GM21390 (cell line): ENCODE measurements around the gene ZBTB44.
"Not testable (repeated sequence)": the region's sequence is repeated elsewhere in the genome, so short reads cannot be mapped to it uniquely, and the experiment has no call there.

Source experiments
- ATAC-seq: cut with Tn5 transposase; IDR thresholded peaks from one replicate; pipeline ENCODE4 v1.9.1; 2021; ENCODE audit not compliant: unreplicated experiment

The ZBTB44 gene

DNA sequence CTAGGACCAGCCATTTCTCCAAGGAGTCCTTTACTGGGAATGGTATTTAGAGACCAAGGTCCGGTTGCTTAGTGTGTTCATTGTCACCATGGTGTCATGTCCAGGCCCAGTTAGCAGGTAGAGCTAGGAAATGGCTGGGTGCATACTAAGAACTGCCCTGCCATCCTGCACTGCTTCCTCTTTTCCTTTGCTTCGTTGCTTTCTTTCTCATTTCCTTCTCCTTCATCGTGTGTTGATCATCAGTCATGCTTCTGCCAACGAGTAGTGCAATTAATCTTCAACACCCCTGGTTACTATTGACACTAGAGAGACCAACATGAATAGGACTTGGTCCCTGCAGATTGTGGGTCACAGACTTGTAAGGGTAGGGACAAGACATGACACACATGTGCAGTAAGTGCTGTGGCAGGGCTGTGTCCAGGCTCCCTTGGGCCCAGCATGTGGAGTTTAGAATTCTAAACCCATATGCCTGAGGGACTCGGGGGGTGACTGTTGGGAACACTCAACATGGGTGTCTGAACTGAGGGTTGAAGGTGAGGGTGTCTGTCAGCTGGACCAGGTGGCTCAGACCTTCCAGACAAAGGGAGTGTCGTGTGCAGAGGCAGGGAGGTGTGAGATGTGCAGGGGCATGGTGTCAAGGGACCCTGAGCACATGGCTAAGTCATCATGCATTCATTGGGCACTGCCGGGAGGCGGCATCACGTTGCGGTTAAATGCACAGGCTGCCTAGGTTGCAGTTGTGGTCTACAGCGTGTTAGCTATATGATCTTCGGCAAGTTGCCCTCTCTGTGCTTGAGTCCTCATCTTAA, 112.5 kb downstream of the ZBTB44 start:
- ATAC-seq = no peak

DNA sequence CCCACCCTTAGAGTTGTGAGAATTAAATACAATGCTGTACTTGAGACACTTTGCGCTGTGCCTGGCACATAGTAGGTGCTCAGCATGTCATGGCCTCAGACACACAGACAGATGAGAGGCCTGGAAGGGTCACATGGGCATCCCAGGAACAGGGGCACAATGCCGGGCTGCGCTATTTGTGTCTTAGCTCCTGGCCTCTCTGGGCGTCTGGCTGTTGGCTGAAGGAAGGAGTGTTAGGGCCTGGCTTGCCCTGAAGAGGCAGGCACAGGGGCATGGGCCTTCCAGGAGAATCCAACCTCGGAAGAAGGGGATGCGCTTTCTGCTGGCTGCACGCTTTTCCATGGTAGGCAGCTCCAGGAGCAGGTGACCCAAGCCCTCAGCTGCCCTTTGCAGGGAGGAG, 113.7 kb downstream of the ZBTB44 start:
- ATAC-seq = no peak

DNA sequence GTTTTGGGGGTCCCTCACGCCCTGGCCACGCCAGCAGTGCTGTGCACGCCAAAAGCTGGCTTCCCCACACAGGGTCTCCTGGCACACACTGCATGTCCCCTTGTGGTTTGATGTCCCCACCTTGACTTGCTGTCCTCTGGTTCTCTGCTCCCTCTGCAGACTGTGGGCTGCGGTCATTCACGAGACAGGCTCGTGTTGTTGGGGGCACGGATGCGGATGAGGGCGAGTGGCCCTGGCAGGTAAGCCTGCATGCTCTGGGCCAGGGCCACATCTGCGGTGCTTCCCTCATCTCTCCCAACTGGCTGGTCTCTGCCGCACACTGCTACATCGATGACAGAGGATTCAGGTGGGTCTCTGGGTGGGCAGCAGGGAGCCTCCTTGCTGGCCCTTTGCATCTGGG, 114.9 kb downstream of the ZBTB44 start:
- ATAC-seq = no peak

- no peak for ATAC-seq
Measured at GRCh38 chr11:130198964-130199363, 115.8 kb downstream of the ZBTB44 start.

GRCh38 chr11:130198292-130198691, 116.4 kb downstream of the ZBTB44 start:
- ATAC-seq = no peak

GRCh38 chr11:130197386-130198035, 117.2 kb downstream of the ZBTB44 start:
- ATAC-seq = no peak

GRCh38 chr11:130194241-130195023, 120.3 kb downstream of the ZBTB44 start:
- ATAC-seq = no peak

DNA sequence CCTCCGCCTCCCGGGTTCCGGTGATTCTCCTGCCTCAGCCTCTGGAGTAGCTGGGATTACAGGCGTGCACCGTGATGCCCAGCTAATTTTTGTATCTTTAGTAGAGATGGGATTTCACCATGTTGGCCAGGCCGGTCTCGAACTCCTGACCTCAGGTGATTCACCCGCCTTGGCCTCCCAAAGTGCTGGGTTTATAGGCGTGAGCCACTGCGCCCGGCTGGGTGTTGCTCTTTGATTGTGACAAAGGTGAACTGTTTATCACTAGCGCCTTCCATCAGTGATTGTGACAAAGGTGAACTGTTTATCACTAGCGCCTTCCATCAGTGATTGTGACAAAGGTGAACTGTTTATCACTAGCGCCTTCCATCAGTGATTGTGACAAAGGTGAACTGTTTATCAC, 121.2 kb downstream of the ZBTB44 start:
- ATAC-seq = not testable (repeated sequence)

DNA sequence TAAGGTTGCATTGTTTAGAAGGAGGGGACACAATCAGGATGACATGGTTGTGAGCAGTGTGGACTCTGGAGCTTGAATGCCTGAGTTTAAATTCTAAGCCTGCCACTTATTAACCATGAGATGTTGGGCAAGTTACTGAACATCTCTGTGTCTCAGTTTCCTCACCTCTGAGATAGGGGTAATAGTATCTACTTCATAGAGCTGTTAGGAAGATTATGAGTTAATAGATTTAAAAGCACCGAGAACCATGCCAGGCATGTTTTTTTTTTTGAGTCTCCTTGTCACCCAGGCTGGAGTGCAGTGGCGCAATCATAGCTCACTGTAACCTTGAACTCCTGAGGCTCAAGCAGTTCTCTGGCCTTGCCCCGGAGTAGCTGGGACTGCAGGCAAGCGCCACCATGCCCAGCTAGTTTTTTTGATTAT, 121.9 kb downstream of the ZBTB44 start:
- no peak for ATAC-seq

DNA sequence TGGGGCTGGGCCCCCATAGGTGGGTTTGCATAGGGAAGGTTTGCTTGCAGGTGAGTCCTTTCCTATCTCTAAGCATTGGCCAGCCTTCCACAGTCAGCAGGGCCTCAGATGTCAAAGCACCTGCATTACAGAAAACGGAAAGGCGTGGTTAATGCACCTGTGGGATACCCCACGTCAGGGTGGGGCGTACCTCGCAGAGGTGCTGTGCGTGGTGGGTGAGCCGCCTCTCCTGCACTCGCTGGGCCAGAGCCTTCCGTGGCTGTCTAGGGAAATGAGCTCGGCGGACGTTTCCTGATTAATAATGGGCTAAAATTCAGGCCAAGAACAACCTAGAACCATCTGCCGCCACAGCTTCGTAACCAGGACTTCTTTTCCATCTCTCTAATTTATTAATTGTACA, 122.8 kb downstream of the ZBTB44 start:
- no peak for ATAC-seq

- ATAC-seq = no peak
Measured at GRCh38 chr11:130190371-130190881, 124.3 kb downstream of the ZBTB44 start.

GRCh38 chr11:130189492-130190210, 125.1 kb downstream of the ZBTB44 start:
- no peak for ATAC-seq

- ATAC-seq = no peak
Measured at GRCh38 chr11:130188585-130189347, 126.0 kb downstream of the ZBTB44 start.

DNA sequence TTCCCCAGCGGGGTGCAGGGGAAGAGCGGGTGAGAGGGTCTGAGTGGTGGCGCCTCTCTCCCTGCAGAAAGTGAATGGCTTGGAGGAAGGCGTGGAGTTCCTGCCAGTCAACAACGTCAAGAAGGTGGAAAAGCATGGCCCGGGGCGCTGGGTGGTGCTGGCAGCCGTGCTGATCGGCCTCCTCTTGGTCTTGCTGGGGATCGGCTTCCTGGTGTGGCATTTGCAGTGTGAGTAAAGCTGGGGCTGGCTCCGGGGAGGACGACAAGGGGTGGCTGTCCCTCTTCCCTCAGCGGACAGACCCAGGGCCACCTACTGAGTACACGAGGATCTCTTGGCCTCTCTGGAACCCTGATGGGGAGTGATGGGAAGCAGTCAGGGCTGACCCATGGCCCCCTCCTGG, 126.7 kb downstream of the ZBTB44 start:
- no peak for ATAC-seq

- no peak for ATAC-seq
Measured at GRCh38 chr11:130187096-130187495, 127.6 kb downstream of the ZBTB44 start.

DNA sequence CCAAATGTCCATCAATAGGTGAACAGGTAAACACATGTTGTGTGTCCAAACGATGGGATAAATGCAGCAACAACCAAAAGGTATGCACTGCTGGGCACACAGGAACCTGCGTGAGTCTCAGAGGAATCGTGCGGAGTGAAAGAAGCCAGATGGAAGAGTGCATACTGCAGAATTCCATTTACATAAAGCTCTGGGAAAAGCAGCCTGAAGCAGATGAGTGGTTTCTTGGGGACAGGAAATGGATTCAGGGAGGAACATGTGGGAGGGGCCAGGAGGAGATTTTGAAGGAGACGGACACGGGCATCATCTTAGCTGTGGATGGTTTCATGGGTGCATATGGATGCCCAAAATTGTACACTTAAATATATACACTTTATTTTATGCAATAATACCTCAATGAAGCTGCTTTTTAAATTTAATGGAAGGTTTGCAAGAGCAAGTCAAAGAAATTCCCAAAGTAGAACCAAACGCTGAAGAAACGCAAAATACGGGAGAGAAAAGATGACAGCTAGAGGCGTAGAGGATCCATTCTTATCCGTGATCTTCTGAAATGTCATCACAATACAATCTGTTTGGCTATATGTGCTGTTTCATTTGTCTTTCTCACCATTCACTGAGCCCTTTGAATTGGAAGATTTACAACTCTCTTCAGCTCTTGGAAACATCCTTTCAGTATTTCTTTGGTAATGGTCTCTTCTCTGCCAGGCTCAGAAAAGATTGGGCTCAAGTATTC, 130.7 kb downstream of the ZBTB44 start:
- no peak for ATAC-seq

DNA sequence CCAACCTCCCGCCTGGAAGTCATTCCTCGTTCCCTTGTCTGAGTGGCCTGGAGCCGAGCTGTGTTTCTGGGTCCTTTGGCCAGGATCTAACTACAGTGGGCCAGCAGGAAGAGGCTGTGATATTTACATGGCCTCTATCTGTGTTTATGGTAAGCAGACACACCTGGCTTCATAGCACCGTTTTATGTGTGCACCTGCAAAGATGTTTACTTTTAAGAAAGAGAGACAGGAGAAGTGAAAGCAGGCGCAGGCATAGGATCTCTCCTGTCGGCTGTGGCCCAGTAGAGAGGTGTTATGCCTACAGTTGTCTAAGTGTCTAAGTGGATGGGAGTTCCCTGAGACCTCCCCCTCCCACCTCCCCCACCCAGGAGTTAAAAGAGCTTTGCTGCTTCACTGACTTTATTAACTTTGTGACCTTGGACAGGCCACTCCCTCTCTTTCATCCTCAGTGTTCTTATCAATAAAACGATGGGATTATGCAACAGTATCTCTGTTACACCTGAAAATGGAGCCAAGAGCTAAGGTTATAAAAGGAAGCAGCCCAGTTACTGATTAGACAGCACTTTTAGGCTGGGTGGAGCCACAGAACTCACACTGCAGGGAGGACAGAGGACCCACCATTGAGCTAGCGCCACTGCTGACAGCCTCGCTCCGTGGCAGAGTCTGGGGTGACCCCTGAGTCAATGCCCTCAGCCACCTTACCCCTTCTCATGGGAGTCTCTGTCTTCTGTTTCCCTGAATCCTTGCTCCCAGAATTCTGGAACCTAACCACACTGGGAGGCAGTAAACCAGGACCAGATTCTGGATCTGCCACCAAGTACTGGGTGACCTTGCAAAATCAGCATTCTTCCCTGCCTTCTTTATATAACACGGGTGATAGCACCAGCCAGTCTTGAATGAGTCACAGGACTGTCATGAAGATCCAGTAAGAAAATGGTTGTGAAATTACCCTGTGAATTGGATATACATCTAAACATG, 133.1 kb downstream of the ZBTB44 start:
- peak; percentile 80 for ATAC-seq

GRCh38 chr11:130180896-130181294, 133.8 kb downstream of the ZBTB44 start:
- ATAC-seq = peak; percentile 23
